Stimulated activated CD8-positive, alpha-beta memory T cell treated with anti-CD3 and anti-CD28 coated beads, Interleukin-4, amount 100 ng/mL, for 48 hours (primary cell): ENCODE measurements around the gene CEACAM5.

Source experiments
- DNase-seq: peaks from one replicate; pipeline ENCODE4 v3.0.0-alpha.2; 2020

Gene CEACAM5

GRCh38 chr19:41708481-41708880, at the start of gene CEACAM5:
Gene CEACAM5, plus strand, starts transcription at chr19:41708626. Its CDS starts 106 bp downstream, at chr19:41708732.
- no peak for DNase-seq

DNA sequence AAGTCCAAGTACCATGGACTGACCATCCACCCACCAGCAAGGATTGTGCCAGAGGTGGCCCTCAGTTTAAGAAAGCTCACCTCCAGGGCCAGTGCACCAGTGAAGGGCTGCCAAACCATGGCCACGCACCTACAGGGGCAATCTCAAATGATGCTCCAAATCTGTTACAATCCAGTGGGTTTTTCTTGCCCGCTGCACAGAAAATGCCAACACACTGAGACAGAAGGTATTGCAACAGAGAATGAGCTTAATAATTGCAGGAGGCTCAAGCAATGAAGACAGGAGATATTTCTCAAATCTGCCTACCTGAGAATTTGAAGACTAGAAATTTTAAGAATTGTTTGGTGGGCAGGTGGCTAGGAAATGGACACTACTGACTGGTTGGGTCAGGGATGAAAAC, 42.4 kb upstream of the CEACAM5 start:
- DNase-seq, result no peak

GRCh38 chr19:41668315-41668714, 40.1 kb upstream of the CEACAM5 start:
- no peak for DNase-seq

DNA sequence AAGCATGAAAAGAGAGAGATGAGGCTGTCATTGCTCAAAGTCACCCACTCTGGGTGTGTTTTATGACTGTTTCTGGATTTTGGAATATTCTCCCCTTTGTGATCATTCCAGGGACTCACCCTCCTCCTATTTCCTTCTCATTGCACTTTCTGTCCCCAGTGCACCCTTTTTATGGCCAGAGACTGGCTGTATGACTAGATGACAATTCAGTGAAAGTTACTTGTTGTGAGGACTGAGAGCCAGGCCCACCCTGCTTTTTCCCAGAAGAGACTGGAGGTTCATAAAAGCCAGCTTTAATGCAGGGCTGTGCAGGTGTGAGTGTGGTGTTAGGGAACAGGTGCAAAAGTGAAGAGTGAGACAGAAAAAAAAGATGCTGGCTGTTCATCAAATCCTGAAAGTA, 37.7 kb upstream of the CEACAM5 start:
- DNase-seq, result no peak

DNA sequence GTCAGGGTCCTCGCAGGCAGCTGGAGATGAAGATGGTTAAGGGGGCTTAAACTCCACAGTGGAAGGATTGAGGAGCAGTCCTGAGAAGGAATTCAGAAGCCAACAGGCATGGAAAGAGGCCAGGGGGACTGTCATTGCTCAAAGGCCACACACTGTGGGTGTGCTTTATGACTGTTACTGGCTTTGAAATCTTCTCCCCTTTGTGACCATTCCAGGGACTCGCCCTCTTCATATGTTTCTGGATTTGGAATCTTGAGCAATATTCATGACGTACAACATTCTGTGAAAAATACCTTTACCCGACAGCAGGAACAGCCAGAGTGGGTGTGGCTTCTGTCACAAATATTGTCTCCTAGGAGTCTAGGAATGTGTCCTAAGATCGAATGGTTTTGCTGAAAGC, 36.9 kb upstream of the CEACAM5 start:
- DNase-seq, result no peak

GRCh38 chr19:41682437-41682836, 26.0 kb upstream of the CEACAM5 start:
- DNase-seq, result no peak

GRCh38 chr19:41687419-41687818, 21.0 kb upstream of the CEACAM5 start:
- DNase-seq, result no peak

GRCh38 chr19:41688098-41688497, 20.3 kb upstream of the CEACAM5 start, which contains the start of gene CEACAM7:
Gene CEACAM7, minus strand, starts transcription at chr19:41688270. Its CDS starts 105 bp downstream, at chr19:41688165.
- DNase-seq, result no peak

- no peak for DNase-seq
Observed at GRCh38 chr19:41688687-41689086, 19.7 kb upstream of the CEACAM5 start.

DNA sequence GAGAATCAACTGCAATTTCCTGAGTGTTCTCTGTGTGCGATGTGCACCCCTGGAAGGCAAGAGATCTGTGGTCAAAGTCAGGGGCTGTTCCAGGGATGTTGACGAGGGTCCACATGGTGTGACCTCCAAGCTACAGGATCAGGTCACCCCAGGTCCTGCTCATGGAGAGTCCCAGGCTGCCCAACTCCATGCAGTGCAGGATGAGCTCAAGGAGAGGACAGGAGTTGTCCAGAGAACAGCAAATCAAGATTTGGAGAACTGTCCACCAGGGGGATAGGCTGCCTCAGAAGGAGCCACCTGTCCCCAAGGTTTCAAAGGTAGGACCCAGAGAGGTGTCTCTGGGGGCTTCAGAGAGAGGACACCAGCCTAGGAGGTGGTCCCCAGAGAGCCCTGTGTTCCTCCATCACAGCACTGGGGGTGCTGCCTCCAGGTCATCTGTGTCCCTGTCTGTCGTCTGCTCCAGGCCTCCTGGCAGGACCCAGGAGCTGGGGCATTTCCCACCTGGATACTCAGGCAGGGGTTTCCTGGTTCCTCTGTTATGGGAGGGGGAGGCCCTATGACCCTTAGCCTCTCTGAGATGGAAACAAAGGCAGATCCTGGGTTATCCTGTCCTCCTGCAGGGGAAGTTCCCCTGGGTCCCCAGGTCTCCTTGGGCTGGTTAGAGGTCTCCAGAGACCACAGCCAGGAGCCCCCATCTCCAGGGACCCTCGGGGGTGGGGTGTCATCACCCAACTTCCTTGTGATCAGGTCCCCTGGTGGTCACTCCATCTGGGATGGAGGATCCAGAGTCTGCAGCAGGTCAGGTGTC, 18.2 kb upstream of the CEACAM5 start:
- DNase-seq, result no peak

- no peak for DNase-seq
Observed at GRCh38 chr19:41690801-41691065, 17.7 kb upstream of the CEACAM5 start.

DNA sequence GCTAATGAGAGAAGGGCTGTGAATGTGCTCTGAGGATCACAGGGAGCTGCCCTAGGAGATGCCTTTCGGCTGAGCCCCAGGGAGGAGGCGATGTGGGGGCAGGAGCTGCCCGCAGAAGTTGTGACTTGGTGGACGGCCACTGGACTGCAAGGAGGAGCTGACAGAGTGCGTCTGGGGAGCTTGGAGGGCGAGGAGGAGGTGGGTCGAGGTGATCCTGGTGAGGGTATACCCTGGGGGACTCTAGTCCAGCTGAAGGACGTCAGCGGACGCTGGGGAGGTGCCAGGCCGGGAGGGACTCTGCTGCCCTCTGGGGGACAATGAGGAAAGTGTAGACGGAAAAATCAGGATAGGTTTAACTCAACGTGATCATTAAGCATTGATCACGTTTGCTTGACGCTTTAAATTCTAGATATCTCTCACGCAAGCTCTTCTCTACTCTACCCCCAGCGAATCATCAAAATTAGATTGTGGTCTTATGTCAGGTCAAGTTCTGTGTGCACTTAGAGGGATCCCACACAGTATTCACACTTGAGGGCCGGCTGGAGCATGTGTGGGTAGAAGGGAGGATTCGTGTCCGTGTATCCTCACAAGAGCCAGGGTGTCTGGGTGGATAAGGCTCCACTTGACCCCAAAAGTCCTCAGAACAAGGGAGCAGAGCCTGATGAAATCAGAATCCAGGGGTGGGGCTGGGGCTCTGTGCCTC, 17.0 kb upstream of the CEACAM5 start:
- peak; percentile 58 for DNase-seq

- no peak for DNase-seq
Observed at GRCh38 chr19:41694196-41694595, 14.2 kb upstream of the CEACAM5 start.

DNA sequence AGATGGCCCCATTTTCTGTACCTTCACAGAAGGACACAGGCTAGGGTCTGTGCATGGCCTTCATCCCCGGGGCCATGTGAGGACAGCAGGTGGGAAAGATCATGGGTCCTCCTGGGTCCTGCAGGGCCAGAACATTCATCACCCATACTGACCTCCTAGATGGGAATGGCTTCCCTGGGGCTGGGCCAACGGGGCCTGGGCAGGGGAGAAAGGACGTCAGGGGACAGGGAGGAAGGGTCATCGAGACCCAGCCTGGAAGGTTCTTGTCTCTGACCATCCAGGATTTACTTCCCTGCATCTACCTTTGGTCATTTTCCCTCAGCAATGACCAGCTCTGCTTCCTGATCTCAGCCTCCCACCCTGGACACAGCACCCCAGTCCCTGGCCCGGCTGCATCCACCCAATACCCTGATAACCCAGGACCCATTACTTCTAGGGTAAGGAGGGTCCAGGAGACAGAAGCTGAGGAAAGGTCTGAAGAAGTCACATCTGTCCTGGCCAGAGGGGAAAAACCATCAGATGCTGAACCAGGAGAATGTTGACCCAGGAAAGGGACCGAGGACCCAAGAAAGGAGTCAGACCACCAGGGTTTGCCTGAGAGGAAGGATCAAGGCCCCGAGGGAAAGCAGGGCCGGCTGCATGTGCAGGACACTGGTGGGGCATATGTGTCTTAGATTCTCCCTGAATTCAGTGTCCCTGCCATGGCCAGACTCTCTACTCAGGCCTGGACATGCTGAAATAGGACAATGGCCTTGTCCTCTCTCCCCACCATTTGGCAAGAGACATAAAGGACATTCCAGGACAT, 13.4 kb upstream of the CEACAM5 start:
- DNase-seq, result no peak

DNA sequence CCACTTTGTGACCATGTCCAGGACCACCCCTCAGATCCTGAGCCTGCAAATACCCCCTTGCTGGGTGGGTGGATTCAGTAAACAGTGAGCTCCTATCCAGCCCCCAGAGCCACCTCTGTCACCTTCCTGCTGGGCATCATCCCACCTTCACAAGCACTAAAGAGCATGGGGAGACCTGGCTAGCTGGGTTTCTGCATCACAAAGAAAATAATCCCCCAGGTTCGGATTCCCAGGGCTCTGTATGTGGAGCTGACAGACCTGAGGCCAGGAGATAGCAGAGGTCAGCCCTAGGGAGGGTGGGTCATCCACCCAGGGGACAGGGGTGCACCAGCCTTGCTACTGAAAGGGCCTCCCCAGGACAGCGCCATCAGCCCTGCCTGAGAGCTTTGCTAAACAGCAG, 12.7 kb upstream of the CEACAM5 start:
- no peak for DNase-seq

DNA sequence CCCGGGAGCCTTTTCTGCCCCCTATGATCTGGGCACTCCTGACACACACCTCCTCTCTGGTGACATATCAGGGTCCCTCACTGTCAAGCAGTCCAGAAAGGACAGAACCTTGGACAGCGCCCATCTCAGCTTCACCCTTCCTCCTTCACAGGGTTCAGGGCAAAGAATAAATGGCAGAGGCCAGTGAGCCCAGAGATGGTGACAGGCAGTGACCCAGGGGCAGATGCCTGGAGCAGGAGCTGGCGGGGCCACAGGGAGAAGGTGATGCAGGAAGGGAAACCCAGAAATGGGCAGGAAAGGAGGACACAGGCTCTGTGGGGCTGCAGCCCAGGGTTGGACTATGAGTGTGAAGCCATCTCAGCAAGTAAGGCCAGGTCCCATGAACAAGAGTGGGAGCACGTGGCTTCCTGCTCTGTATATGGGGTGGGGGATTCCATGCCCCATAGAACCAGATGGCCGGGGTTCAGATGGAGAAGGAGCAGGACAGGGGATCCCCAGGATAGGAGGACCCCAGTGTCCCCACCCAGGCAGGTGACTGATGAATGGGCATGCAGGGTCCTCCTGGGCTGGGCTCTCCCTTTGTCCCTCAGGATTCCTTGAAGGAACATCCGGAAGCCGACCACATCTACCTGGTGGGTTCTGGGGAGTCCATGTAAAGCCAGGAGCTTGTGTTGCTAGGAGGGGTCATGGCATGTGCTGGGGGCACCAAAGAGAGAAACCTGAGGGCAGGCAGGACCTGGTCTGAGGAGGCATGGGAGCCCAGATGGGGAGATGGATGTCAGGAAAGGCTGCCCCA, 11.8 kb upstream of the CEACAM5 start:
- DNase-seq, result peak; percentile 39

DNA sequence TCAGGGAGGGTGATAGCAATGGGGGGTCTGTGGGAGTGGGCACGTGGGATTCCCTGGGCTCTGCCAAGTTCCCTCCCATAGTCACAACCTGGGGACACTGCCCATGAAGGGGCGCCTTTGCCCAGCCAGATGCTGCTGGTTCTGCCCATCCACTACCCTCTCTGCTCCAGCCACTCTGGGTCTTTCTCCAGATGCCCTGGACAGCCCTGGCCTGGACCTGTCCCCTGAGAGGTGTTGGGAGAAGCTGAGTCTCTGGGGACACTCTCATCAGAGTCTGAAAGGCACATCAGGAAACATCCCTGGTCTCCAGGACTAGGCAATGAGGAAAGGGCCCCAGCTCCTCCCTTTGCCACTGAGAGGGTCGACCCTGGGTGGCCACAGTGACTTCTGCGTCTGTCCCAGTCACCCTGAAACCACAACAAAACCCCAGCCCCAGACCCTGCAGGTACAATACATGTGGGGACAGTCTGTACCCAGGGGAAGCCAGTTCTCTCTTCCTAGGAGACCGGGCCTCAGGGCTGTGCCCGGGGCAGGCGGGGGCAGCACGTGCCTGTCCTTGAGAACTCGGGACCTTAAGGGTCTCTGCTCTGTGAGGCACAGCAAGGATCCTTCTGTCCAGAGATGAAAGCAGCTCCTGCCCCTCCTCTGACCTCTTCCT, 11.1 kb upstream of the CEACAM5 start:
- DNase-seq, result no peak

DNA sequence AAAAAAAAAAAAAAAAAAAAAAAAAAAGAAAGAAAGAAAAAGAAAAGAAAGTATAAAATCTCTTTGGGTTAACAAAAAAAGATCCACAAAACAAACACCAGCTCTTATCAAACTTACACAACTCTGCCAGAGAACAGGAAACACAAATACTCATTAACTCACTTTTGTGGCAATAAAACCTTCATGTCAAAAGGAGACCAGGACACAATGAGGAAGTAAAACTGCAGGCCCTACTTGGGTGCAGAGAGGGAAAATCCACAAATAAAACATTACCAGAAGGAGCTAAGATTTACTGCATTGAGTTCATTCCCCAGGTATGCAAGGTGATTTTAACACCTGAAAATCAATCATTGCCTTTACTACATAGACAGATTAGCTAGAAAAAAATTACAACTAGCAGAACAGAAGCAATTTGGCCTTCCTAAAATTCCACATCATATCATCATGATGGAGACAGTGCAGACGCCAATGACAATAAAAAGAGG, 9.6 kb upstream of the CEACAM5 start:
- DNase-seq, result no peak

GRCh38 chr19:41699231-41699967, 9.0 kb upstream of the CEACAM5 start:
- DNase-seq, result no peak

- DNase-seq, result no peak
Observed at GRCh38 chr19:41699968-41700323, 8.5 kb upstream of the CEACAM5 start.

DNA sequence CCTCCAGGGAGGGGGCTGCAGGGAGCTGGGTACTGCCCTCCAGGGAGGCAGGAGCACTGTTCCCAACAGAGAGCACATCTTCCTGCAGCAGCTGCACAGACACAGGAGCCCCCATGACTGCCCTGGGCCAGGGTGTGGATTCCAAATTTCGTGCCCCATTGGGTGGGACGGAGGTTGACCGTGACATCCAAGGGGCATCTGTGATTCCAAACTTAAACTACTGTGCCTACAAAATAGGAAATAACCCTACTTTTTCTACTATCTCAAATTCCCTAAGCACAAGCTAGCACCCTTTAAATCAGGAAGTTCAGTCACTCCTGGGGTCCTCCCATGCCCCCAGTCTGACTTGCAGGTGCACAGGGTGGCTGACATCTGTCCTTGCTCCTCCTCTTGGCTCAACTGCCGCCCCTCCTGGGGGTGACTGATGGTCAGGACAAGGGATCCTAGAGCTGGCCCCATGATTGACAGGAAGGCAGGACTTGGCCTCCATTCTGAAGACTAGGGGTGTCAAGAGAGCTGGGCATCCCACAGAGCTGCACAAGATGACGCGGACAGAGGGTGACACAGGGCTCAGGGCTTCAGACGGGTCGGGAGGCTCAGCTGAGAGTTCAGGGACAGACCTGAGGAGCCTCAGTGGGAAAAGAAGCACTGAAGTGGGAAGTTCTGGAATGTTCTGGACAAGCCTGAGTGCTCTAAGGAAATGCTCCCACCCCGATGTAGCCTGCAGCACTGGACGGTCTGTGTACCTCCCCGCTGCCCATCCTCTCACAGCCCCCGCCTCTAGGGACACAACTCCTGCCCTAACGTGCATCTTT, 7.8 kb upstream of the CEACAM5 start:
- DNase-seq, result no peak
